ENCODE measurements around the gene TEX9.

Gene TEX9

DNA sequence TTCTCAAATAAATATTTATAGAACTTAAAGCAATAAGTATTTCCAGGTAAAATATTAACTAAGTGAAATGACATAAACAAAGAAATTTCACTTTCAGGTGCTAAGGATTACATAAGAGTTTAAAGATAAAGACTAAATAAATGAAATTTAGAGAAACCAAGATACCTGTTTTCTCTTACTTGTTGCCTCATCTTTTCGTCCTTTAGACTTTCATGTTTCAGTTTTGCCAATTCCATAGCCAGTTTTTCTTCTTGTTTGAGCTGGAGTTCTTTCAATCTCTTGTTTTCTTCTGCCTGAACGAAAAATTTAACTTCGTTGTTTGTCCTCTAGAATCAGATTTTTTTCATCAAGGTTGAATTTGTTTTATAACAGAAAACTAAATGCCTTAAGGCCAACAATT lies 91.0 kb downstream of the TEX9 start:
- DNase-seq, result no peak

DNA sequence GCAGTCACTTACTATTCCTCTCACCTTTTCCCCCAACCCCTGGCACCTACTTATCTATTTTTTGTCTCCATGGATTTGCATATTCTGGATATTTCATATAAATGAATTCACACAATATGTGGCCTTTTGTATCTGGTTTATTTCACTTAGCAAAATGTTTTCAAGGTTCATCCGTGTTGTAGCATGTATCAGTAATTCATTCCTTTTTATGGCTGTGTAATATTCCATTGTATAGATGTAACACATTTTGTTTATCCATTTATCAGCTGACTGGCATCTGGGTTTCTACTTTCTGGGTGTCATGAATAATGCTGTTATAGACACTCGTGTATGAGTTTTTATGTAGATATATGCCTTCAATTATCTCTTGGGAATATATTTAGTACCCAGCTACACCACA lies 93.9 kb downstream of the TEX9 start:
- DNase-seq, result no peak

DNA sequence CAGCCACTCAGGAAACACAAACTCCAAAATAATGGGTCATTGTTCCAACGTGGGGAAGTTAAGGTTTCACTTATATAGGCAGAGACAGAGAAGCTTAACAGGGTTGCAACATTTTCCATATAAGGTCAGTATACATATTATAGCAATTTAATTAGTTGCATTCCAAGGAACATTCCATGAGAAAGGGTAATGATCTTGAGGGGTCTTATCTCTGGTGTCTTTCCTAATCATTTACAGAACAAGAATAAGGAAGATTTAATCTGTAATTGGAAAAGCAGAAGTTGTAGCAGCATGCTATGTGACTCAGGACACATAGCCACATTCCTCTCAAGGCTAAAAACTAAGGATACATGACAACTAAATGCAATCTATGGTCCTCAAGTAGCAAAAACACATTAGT lies 94.8 kb downstream of the TEX9 start:
- no peak for DNase-seq

DNA sequence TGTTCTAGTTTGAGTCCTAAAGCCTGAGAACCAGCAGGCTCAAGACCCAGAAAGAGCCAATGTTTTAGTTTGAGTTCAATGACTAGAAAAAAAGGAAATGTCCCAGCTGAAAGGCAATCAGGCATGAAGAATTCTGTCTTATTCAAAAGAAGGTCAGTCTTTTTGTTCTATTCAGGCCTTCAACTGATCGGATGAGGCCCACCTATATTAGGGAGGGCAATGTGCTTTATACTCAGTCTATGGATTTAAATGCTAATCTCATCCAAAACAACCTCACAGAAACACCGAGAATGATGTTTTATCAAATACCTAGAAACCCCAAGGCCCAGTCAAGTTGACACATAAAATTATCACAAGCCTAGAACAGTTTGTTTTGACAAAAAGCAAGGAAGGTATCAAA lies 95.7 kb downstream of the TEX9 start:
- no peak for DNase-seq

DNA sequence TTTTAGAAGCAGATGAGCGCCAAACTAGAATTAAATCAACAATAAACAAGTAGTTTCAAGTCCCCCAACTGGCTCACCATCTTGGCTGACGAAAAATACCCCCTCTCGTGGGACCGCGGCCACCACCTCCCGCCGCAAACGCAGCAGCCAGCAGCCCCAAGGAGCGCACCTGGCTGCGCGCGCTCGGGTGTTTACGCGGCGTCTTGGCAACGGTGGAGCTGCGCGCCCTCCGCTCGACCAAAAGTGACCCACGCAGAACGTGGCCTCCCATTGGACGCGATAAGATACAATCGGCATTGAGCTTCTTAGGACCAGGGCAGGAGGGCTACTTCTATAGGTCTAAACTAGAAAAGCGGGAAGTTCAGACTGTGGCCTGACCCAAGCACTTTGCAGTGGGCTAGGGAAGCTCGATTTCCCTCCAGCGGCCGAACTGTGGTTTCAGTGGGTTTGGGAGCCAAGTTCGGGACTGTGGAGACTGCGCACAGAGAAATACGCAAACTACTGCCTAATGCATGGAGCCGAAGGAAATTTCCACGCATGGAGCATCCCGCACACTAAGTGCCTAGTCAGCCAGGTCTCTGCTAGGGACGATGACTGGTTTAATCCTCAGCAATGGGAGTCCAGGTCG lies 99.8 kb downstream of the TEX9 start, which contains the start of gene MNS1:
Gene MNS1, minus strand, starts transcription at position 245 of the 628 bp plus-strand sequence. Its CDS starts 165 bp downstream, at position 80.
- DNase-seq, result peak; percentile 81 to 96

DNA sequence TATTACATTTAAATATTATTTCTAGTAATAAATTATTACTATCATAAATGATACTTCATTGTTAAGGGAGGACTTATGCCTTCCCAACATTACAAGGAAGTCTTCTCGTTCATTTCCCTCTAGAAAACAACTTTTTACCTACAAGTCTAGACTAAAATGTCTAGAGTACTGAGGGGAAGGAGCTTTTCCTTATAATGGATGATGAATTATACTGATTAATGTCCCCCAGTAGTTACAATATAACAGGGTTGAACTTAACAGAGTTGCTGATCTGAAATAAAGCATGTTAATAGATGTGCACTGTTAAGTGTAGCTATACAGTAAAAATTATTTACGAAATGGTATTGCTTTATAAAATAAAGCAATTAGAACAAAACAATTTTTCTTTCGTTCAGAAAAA lies 102.4 kb downstream of the TEX9 start:
- no peak for DNase-seq

DNA sequence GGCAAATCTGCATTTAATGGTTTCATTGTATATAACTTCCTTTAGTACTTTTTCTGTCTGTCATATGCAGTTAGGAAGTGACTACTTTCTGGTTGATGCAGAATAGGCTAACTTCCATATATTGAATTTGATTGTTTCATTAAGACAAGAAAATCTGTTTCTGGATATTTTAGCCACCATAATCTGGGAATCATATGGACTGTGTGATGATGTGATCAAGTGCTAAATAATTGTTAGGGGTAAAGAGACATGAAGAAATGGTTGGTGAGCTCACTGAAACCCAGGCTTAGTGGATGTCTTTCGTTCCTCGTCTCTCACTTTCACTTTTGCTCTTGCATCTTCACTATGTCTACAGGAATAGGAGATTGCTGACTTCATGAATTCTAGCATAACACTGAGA lies 103.2 kb downstream of the TEX9 start:
- no peak for DNase-seq

DNA sequence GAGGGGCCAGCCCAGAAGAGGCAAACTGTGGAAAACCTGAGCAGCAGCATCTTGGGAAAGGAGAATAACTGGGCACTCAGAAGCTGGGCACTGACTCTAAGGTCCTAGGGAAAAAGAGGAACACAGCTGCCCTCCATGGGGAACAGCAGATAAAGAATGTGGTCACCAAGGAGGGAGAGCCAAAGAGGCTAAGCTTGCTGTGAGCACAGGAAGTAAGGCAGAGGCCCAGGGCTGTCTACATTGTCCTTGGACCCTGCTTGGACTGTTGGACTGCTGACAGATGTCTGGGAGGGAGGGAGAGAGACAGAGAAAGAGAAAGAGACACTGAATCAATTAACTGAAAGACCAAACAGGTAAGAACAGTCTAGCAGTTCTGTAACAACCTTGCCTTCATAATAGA lies 104.3 kb downstream of the TEX9 start:
- no peak for DNase-seq

DNA sequence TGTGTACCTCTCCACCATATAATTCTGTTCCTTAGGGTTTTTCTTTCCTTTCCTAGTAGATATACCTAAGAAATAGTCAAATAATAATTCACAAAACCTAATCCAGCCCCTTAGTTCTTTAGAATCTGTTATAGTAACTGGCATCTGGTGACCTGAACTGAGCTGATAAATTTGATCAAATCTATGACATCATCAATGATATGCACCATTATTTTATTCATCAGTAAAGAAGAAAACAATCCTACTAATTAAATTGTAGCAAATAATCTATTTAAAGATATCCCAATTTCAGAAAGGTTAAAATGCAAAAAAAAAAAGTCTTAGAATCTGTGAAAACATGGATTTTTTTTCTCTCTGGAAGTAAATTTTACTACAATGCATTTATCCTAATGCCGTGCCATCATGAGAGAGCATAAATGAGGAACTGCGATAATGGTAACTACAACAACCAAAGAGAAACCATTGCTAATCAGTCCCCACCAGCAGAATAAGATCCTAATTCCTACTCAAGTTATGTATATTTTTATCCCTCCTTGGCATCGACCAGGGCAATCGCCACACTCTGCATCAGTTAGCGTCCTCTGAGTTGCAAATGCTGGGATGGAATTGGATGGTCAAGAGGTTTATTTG lies 106.3 kb downstream of the TEX9 start:
- DNase-seq, result no peak

DNA sequence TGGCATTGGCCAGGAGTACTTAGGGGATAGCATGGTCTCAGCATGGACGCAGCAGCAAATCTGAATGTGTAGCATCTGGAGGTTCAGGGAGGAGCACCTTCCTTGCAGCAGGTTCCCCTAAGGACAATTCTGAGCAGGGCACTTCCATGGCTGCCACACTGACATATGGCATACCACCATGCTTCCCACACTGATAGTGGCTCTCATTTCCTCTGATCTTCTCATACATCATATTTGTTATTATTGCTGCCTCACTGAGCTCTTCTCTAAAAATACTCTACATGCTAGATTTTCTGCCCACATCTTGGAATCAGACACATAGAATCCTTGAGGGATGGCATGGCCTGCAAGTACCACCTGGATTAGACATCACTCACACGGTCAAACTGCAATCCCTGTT lies 107.1 kb downstream of the TEX9 start:
- no peak for DNase-seq

DNA sequence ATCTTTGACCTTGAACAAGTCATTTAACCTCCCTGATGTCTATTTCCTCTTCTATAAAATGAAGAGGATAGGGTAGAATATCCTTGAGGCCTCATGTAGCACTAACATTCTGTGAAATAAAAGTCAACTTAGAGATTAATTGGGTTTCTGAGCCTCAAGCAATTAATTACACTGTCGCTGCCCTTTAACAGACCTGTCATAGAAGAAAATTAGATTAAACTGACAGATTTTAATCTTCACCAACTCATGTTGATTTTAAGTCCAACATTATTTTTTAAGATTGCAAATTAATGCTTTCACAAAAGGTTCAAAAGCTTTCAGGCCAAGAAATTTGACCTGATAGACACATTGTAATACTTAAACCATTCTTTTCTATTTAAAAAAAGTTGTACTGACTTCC lies 107.8 kb downstream of the TEX9 start:
- no peak for DNase-seq

DNA sequence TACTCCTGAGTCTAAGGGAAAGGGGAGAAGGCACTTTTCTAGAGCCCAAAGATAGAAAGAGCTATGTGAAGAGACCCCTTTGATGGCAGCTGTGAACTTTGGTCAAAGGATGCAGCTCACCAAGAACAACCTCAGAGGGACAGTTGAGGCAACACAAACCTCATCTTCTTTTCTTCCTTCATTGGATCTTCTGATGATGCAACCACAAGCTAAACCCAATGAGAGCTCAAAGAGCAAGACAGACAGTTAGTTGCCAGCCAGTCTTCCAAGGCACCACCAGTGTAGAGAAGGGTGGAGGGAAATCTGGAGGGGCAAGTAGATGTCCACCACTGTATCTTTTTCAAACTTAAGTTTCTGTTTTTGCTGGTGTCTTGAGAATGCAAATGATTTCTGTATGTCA lies 110.1 kb downstream of the TEX9 start:
- no peak for DNase-seq

Data from NCI-H446 (cell line).